Measurements from ENCODE around the gene IQCF6.
"Not testable (repeated sequence)": the region's sequence is repeated elsewhere in the genome, so short reads cannot be mapped to it uniquely, and the experiment has no call there.

Gene IQCF6

DNA sequence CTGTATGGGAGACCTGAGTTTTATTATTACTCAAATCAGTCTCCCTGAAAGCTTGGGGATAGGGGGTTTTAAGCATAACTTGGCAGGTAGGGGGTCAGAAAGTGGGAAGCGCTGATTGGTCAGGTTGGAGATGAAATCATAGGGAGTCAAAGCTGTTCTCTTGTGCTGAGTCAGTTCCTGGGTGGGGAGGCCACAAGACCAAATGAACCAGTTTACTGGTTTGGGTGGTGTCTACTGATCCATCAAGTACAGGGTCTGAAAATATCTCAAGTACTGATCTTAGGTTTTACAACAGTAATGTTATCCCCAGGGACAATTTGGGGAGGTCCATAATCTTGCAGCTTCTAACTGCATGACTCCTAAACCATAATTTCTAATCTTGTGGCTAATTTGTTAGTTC, 17.8 kb upstream of the IQCF6 start:
- peaks cover 27% of the 10 kb centered on the region for H3K4me1 Mint-ChIP-seq (ENCODE audit: low read depth)

DNA sequence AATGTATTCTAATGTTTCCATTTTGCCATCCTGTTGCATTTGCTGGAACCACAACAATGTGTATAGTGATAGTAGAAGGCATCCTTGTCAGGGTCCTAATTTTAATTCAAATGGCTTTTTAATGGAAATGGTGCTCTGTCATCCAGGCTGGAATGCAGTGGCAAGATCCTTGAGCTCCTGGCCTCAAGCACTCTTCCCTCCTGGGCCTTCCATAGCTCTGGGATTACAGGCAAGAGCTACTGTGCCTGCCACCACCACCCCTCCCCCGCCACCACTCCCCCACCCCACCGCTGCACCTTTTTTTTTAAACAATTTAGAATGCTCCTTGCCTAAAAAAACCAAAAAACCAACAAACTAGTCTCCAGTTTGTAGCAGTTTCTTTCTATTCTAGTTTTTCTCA, 15.2 kb upstream of the IQCF6 start:
- no peak for DNase-seq
- H3K36me3 Mint-ChIP-seq (ENCODE audit: low read depth) = no peaks in the 10 kb centered on the region
- H3K9me3 Mint-ChIP-seq = no peaks in the 10 kb centered on the region
- H3K4me3 Mint-ChIP-seq = no peak overlapping the region
- H3K27me3 Mint-ChIP-seq = peaks cover 17% of the 10 kb centered on the region
- H3K4me1 Mint-ChIP-seq (ENCODE audit: low read depth) = peaks cover 23% of the 10 kb centered on the region
- H3K27ac Mint-ChIP-seq = no peak overlapping the region

More for the DNA sequence above, 17.8 kb upstream of the IQCF6 start:
- H3K27ac Mint-ChIP-seq = no peak overlapping the region
- H3K4me3 Mint-ChIP-seq = no peak overlapping the region
- H3K36me3 Mint-ChIP-seq (ENCODE audit: low read depth) = no peaks in the 10 kb centered on the region
- H3K9me3 Mint-ChIP-seq = no peaks in the 10 kb centered on the region
- H3K27me3 Mint-ChIP-seq = peaks cover 17% of the 10 kb centered on the region
- DNase-seq = no peak

DNA sequence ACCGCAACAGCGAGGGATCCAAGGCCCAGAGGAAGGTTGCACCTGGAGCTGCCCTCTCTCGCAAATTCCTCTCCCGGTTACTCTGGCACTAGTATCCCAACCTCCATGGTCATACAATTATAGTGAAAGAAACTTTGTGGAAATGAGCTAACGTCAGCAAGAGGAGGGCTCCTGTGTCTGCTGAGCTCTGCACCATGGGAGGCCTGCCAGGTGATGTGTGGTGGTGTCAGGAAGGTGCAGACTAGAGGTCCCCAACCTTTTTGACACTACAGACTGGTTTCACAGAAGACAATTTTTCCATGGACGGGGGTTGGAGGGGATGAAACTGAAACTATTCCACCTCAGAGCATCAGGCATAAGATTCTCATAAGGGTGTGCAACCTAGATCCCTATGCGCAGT, 13.2 kb upstream of the IQCF6 start:
- no peaks in the 10 kb centered on the region for H3K9me3 Mint-ChIP-seq
- no peak for DNase-seq
- H3K4me1 Mint-ChIP-seq (ENCODE audit: low read depth) = peaks cover 9% of the 10 kb centered on the region
- H3K27ac Mint-ChIP-seq = no peak overlapping the region
- no peaks in the 10 kb centered on the region for H3K36me3 Mint-ChIP-seq (ENCODE audit: low read depth)
- H3K4me3 Mint-ChIP-seq = no peak overlapping the region
- H3K27me3 Mint-ChIP-seq = peaks cover 10% of the 10 kb centered on the region

DNA sequence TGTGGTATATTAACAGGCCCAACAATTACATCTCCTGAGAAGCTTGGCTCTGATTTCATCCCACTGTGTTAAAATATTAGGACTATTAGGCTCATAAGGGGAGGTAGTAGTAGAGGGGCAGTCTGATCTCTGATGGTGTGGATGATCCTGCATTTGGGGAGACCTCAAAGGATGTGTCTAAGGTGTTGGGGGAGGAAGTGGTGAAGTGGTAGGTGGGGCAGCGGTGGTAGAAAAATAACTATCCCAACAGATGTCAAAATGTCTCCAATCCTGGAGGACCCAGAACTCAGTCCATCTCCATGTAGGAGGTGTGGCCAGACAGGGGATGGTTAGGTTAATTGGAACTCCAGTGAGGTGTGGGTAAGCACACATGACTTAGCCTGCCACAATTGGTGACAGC, 10.4 kb upstream of the IQCF6 start:
- Mint-ChIP-seq H3K9me3 (no peaks in the 10 kb centered on the region), H3K27ac (no peak overlapping the region), H3K36me3 (ENCODE audit: low read depth) (no peaks in the 10 kb centered on the region), H3K27me3 (peaks cover 6% of the 10 kb centered on the region), H3K4me3 (no peak overlapping the region), H3K4me1 (ENCODE audit: low read depth) (peaks cover 2% of the 10 kb centered on the region)
- no peak for DNase-seq

DNA sequence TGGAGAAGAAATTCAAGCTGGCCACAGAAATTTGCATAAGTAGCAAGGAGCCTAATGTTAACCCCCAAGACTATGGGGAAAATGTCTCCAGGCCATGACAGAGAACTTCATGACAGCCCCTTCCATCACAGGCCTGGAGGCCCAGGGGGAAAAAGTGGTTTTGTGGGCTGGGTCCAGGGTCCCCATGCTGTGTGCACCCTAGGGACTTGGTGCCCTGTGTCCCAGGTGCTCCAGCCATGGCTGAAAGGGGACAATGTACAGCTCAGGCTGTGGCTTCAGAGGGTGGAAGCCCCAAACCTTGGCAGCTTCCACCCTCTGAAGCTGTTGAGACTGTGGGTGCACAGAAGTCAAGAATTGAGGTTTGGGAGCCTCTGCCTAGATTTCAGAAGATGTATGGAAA, 8.5 kb upstream of the IQCF6 start:
- H3K27ac Mint-ChIP-seq; H3K4me3 Mint-ChIP-seq; H3K9me3 Mint-ChIP-seq; DNase-seq; H3K27me3 Mint-ChIP-seq; H3K36me3 Mint-ChIP-seq (ENCODE audit: low read depth); H3K4me1 Mint-ChIP-seq (ENCODE audit: low read depth): not testable (repeated sequence)

DNA sequence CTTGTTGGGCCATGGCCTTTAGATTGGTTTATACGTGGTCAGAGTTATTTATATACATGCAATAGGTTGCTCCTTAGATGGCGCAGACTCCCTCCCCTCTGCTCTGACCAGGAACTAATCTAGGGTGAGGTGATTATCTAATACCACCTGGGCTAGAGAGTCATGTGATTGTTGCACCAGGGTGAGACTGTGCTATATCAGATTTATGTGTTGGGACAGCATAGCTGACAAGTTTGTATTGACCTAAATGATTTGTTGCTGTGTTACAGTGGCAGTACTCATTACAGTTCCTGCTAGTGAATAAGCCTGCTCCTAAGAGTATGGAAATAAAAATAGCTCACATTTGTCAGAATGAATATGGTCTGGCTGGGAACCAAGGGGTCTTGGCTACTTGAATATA, 7.2 kb upstream of the IQCF6 start:
- Mint-ChIP-seq H3K36me3 (ENCODE audit: low read depth) (no peaks in the 10 kb centered on the region), H3K27me3 (peaks cover 9% of the 10 kb centered on the region), H3K4me3 (no peak overlapping the region), H3K4me1 (ENCODE audit: low read depth) (peaks cover 2% of the 10 kb centered on the region), H3K9me3 (no peaks in the 10 kb centered on the region), H3K27ac (no peak overlapping the region)
- no peak for DNase-seq

DNA sequence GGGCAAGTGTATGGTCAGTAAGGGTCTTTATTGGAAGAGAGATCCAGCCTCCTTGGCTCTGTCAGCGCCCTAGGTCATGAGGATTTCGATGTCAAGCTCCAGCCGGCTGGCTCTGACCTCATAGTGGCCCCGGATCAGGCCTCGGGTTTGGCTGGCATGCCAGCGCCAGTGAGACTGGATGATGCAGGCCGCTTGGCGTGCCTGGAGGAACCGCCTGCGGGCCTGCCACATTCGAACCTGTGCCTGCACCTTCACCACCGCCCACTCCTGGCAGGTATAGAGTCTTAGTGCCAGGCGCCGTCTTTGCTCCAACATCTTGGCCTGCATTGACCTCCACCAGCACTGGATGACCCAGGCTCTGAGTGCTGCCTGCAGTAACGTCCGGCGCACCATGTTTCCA, 483 bp downstream of the IQCF6 start:
- H3K9me3 Mint-ChIP-seq = no peaks in the 10 kb centered on the region
- no peak overlapping the region for H3K27ac Mint-ChIP-seq
- peaks cover 15% of the 10 kb centered on the region for H3K27me3 Mint-ChIP-seq
- no peak for DNase-seq
- H3K36me3 Mint-ChIP-seq (ENCODE audit: low read depth) = no peaks in the 10 kb centered on the region
- no peak overlapping the region for H3K4me3 Mint-ChIP-seq
- H3K4me1 Mint-ChIP-seq (ENCODE audit: low read depth) = no peaks in the 10 kb centered on the region

DNA sequence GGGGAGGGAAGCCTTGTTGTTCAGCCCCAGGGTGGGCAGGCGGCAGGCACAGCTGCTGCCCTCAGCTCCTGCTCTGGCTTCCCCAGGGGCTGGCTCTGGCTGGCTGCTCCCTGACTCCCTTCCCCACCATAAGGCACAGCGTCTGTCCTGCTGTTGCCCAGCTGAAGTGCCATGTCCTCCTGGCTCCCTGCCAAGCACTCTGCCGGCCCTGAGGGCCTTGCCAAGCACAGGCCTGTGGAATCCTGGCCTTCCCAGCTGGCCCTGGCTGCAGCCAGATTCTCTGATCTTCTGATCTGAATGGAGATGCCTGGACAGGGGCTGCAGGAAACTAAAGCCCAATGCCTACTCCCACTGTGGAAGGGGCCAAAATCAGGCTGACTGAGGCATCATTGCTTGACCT, 1.1 kb downstream of the IQCF6 start:
- no peaks in the 10 kb centered on the region for H3K4me1 Mint-ChIP-seq (ENCODE audit: low read depth)
- no peak for DNase-seq
- peaks cover 19% of the 10 kb centered on the region for H3K27me3 Mint-ChIP-seq
- H3K4me3 Mint-ChIP-seq = no peak overlapping the region
- no peak overlapping the region for H3K27ac Mint-ChIP-seq
- H3K9me3 Mint-ChIP-seq = no peaks in the 10 kb centered on the region
- no peaks in the 10 kb centered on the region for H3K36me3 Mint-ChIP-seq (ENCODE audit: low read depth)

DNA sequence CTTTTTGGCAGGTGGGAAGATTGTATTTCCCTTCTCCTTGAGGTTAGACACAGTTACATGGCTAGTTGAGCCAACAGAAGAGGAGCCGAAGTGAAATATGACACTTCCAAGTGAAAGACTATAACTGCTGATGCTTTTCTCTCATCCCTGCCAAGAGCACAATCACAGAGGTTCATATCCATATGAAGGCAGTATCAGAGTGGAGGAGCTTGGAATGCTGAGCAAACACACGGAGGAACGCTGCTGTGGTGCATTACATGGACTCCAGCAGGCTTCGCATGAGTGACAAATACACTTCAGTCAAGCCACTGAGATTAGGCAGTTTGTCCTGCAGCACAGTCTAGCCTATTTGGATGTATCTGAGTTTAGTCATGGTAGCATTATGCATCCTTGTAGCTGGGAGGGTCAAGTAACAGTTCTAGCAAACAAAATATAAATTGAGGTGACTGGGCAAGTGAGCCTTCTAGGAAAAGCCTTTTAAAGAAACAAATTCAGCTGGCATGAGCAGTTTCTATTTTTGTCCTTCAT, 5.4 kb downstream of the IQCF6 start:
- Mint-ChIP-seq H3K4me3 (no peak overlapping the region), H3K27me3 (peaks cover 19% of the 10 kb centered on the region)

DNA sequence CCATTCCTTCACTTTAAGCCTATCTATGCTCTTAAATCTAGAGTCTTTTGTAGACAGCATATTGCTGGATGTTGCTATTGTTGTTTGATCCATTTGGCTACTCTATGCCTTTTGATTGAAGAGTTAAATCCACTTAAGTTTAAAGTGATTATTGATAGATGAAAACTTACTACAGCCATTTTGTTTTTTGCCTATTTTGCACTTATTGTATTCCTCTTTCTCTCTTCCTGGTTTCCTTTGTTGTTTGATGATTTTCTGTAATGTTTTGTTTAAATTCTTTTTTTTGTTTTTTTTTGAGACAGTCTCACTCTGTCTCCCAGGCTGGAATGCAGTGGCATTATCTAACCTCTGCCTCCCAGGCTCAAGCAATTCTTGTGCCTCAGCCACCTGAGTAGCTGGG, 19.8 kb downstream of the IQCF6 start:
- no peak for DNase-seq
- Mint-ChIP-seq H3K27me3 (peaks cover 8% of the 10 kb centered on the region), H3K9me3 (peaks cover 29% of the 10 kb centered on the region), H3K4me3 (no peak overlapping the region), H3K27ac (no peak overlapping the region), H3K4me1 (ENCODE audit: low read depth) (no peaks in the 10 kb centered on the region), H3K36me3 (ENCODE audit: low read depth) (peaks cover 1% of the 10 kb centered on the region)

More for the DNA sequence above, 5.4 kb downstream of the IQCF6 start:
- no peaks in the 10 kb centered on the region for H3K4me1 Mint-ChIP-seq (ENCODE audit: low read depth)
- H3K36me3 Mint-ChIP-seq (ENCODE audit: low read depth) = no peaks in the 10 kb centered on the region
- no peaks in the 10 kb centered on the region for H3K9me3 Mint-ChIP-seq
- no peak overlapping the region for H3K27ac Mint-ChIP-seq
- DNase-seq = no peak

DNA sequence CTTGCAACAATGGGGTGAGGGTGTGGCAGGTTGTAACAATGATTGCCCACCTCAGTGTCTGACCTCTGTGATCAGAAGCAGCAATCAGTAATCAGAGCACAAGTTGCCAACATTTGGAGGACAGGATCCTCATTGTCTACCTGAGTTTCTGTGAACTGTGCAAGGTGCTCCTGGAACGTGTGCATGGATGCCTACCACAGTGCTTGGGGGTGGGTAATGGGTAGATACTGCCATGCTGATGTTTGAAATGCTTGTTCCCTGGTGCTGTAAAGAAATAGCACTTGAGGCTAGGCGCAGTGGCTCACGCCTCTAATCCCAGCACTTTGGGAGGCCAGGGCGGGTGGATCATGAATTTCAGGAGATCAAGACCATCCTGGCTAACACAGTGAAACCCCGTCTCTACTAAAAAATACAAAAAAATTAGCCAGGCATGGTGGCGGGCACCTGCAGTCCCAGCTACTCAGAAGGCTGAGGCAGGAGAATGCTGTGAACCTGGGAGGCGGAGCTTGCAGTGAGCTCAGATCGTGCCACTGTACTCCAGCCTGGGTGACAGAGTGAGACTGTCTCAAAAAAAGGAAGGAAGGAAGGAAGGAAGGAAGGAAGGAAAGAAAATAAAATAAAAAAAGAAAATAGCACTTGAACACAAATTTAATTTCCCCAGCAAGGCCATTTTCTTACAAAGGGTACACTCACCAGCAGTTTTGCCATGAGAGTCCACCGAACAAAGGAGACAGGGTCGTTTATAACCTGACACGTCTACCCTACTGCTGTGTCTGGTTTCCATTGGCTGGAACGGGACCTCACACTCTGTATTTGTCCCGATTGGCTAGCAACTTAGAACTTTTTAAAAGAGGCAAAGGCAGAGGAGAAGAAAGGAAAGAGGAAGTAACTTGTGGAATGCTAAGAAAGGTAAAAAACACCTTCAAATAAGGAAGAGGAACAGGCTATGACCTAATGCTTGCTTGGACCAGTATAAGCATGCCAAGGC, 25.0 kb downstream of the IQCF6 start:
- H3K27me3 Mint-ChIP-seq; H3K4me3 Mint-ChIP-seq; H3K36me3 Mint-ChIP-seq (ENCODE audit: low read depth); DNase-seq; H3K27ac Mint-ChIP-seq: not testable (repeated sequence)
- peaks cover 13% of the 10 kb centered on the region for H3K4me1 Mint-ChIP-seq (ENCODE audit: low read depth)
- H3K9me3 Mint-ChIP-seq = peaks cover 15% of the 10 kb centered on the region

DNA sequence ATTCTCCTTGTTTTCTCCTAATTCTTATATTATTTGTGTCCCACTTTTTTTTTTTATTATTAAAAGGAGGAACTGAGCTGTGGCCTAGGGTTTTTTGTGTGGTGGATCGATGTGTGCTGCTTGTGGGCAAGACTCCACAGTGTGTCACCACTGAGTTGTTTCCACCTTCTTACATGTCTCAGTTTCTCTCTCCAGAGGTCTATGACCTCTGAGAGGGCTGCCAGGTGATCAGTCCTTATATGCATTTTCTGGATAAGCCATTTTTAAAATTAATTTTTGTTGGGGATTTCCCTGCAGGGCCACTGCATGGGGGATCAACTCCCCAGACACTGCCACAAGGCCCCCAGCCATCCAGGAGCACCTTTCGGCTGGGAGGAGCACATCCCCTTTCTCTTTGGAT, 27.8 kb downstream of the IQCF6 start:
- peaks cover 2% of the 10 kb centered on the region for H3K36me3 Mint-ChIP-seq (ENCODE audit: low read depth)
- no peak for DNase-seq
- H3K27ac Mint-ChIP-seq = no peak overlapping the region
- H3K9me3 Mint-ChIP-seq = peaks cover 12% of the 10 kb centered on the region
- H3K27me3 Mint-ChIP-seq = peaks cover 2% of the 10 kb centered on the region
- peaks cover 26% of the 10 kb centered on the region for H3K4me1 Mint-ChIP-seq (ENCODE audit: low read depth)
- no peak overlapping the region for H3K4me3 Mint-ChIP-seq

DNA sequence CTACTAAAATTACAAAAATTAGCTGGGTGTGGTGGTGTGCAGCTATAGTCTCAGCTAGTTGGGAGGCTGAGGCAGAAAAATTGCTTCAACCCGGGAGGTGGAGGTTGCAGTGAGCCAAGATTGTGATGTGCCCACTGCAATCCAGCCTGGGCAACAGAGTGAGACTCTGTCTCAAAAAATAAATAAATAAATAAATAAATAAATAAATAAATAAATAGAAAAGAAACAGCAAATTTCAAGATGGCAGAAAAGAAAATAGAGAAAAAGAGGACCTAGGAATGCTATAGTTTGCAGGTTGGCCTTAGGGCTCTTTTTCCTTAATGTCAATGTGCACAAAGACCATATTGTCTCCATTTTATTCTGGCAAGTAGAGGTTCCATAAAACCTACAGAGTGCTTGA, 28.2 kb downstream of the IQCF6 start:
- peaks cover 2% of the 10 kb centered on the region for H3K36me3 Mint-ChIP-seq (ENCODE audit: low read depth)
- DNase-seq = no peak
- H3K9me3 Mint-ChIP-seq = peaks cover 8% of the 10 kb centered on the region
- no peak overlapping the region for H3K27ac Mint-ChIP-seq
- no peaks in the 10 kb centered on the region for H3K27me3 Mint-ChIP-seq
- peaks cover 26% of the 10 kb centered on the region for H3K4me1 Mint-ChIP-seq (ENCODE audit: low read depth)
- no peak overlapping the region for H3K4me3 Mint-ChIP-seq

DNA sequence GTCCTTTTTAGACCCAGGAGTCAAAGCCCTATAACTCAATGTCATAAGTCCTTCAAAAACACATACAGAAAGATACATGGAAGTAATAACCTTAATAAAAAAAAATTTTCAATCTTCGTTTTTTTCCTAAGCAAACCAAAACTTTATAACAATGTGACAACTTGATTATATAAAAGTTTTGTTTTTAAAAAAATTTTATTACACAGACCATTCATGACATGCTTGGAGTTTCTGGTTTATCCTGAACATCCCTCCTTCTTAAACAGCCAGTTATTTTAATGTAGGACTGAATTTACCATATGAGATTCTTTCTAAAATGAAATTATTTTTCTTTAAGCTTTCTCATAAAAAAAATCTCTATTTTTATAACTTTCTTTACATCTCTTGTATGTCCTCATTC, 30.7 kb downstream of the IQCF6 start:
- H3K9me3 Mint-ChIP-seq = peaks cover 2% of the 10 kb centered on the region
- H3K36me3 Mint-ChIP-seq (ENCODE audit: low read depth) = peaks cover 2% of the 10 kb centered on the region

DNA sequence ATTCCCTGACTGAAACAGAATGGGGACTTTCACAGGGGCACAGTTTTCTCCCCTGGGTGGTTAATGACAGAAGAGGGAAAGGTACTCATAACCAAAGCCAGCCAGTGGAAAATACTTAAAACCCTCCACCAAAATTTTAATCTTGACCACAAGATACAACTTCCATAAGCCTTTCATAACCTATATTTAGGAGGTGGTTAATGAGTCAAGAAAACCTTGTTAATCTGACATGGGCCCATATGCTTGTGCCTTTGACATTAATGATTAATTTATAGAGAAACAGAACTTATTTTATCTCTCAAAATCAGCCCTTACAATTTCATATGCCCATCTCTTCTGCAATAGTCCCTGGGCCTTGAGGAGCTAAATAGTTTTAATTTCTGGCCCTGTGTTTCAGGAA, 31.2 kb downstream of the IQCF6 start:
- no peaks in the 10 kb centered on the region for H3K27me3 Mint-ChIP-seq
- peaks cover 28% of the 10 kb centered on the region for H3K4me1 Mint-ChIP-seq (ENCODE audit: low read depth)
- peaks cover 2% of the 10 kb centered on the region for H3K9me3 Mint-ChIP-seq
- H3K4me3 Mint-ChIP-seq = no peak overlapping the region
- peaks cover 2% of the 10 kb centered on the region for H3K36me3 Mint-ChIP-seq (ENCODE audit: low read depth)
- DNase-seq = no peak
- H3K27ac Mint-ChIP-seq = no peak overlapping the region

More for the DNA sequence above, 30.7 kb downstream of the IQCF6 start:
- Mint-ChIP-seq H3K4me3 (no peak overlapping the region), H3K27ac (no peak overlapping the region), H3K27me3 (no peaks in the 10 kb centered on the region), H3K4me1 (ENCODE audit: low read depth) (peaks cover 26% of the 10 kb centered on the region)
- DNase-seq = no peak
